ENCODE results near the gene ILDR2. TPM values are rescaled to one million over a fixed set of nuclear protein-coding genes. Genes with fewer than 3 reads are reported as not detected.

Gene ILDR2
- polyA plus RNA-seq, 1 of the 3 experiments (the other 2 are of a cell fraction): 0.05 TPM

- no peaks in the 10 kb centered on the region for H3K36me3 ChIP-seq (replicated peaks in 1 of 2; ENCODE audit: control insufficient read depth in 1 of 2, insufficient read depth in 2 of 2, low read length in 1 of 2)
- no peaks in the 10 kb centered on the region for H3K9me2 ChIP-seq
- no peaks in the 10 kb centered on the region for H3F3A ChIP-seq (replicated peaks; ENCODE audit: insufficient read depth)
- H3K4me2 ChIP-seq: no peak overlapping the region
- TF ChIP-seq FOXM1 (IDR thresholded peaks at IDR 0.05; ENCODE audit: low read depth) (no peak), NFIC (IDR thresholded peaks at IDR 0.05; ENCODE audit: borderline replicate concordance) (no peak), SMC3 (IDR thresholded peaks at IDR 0.05; ENCODE audit: low read depth, low read length) (no peak), JUND (IDR thresholded peaks at IDR 0.05) (no peak), YY1 (IDR thresholded peaks at IDR 0.05; ENCODE audit: low read depth) (no peak), MEF2A (IDR thresholded peaks at IDR 0.05; ENCODE audit: borderline replicate concordance, low read depth) (no peak), NRF1 (IDR thresholded peaks at IDR 0.05; ENCODE audit: low read depth, low read length) (no peak), IRF3 (IDR thresholded peaks at IDR 0.05; ENCODE audit: low read depth, low read length) (no peak), RXRA (IDR thresholded peaks at IDR 0.05; ENCODE audit: borderline replicate concordance, low read depth) (no peak), CTCF (IDR thresholded peaks at IDR 0.05) (no peak), MAX (IDR thresholded peaks at IDR 0.05; ENCODE audit: low read depth) (no peak), TCF12 (IDR thresholded peaks at IDR 0.05) (no peak), MXI1 (IDR thresholded peaks at IDR 0.05; ENCODE audit: low read depth, low read length) (no peak), TEAD4 (IDR thresholded peaks at IDR 0.05; ENCODE audit: borderline replicate concordance, insufficient read depth) (no peak), RFX5 (IDR thresholded peaks at IDR 0.05; ENCODE audit: low read length) (no peak)
- TF ChIP-seq, protein P1, sequence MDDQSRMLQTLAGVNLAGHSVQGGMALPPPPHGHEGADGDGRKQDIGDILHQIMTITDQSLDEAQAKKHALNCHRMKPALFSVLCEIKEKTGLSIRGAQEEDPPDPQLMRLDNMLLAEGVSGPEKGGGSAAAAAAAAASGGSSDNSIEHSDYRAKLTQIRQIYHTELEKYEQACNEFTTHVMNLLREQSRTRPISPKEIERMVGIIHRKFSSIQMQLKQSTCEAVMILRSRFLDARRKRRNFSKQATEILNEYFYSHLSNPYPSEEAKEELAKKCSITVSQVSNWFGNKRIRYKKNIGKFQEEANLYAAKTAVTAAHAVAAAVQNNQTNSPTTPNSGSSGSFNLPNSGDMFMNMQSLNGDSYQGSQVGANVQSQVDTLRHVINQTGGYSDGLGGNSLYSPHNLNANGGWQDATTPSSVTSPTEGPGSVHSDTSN (IDR thresholded peaks at IDR 0.05): no peak
- 32% methylated on average over 4 of the region's 4 CpGs for WGBS (ENCODE audit: low lambda C conversion rate)
- H3K4me3 ChIP-seq (ENCODE audit: low read depth in 2 of 2, low read length in 1 of 2): no peak overlapping the region
- no peak overlapping the region for H2AFZ ChIP-seq (ENCODE audit: low read depth)
- no peak overlapping the region for H3K27ac ChIP-seq (ENCODE audit: low read depth in 2 of 2, low read length in 1 of 2)
- peaks cover 3% of the 10 kb centered on the region; the same call in 1 of the 2 replicates for H3K27me3 ChIP-seq (ENCODE audit: insufficient read depth)
- ChIA-PET POLR2A (no interaction called here), CTCF (interaction anchor here (0.9 to 1.7 kb wide), 2 partner anchors 22 to 171 kb away, joined by 3 to 7 read pairs; no protein-coding TSS in a partner anchor)
- DNase-seq: peak; percentile 36
- H3K4me1 ChIP-seq (ENCODE audit: control insufficient read depth in 1 of 2, insufficient read depth in 2 of 2, low read depth in 1 of 2, low read length in 1 of 2): no peaks in the 10 kb centered on the region; a peak in 1 of 4 replicates
- H3K9ac ChIP-seq: no peak overlapping the region
- no peaks in the 10 kb centered on the region for H3K79me2 ChIP-seq (ENCODE audit: insufficient read depth)
- no peaks in the 10 kb centered on the region for H3K9me3 ChIP-seq
- no peaks in the 10 kb centered on the region for H4K20me1 ChIP-seq (ENCODE audit: insufficient read depth)
Measured at GRCh38 chr1:166888373-166889111, 86.8 kb downstream of the ILDR2 start.
